Endothelial cell of umbilical vein (primary cell): ENCODE data around the gene TEX53. TPM values are rescaled to one million over a fixed set of nuclear protein-coding genes. Genes with fewer than 3 reads are reported as not detected.

ENCODE experiments used
- BruUV-seq: library from RNA; stranded (reverse); fragments of 400-500 nt; replicated peaks from 2 replicates; lab custom pipeline; 2021; lab: Mats Ljungman, UMichigan
- CTCF ChIA-PET: fragments of 300-600, 350-600 bp; sonication (Branson Sonifier 250); formaldehyde crosslinking; loops from one replicate; lab custom pipeline; 2021; ENCODE audit warnings: antibody characterized with exemption, inconsistent platforms; lab: Charles Lee
- POLR2A ChIA-PET: fragments of 300-600, 350-600 bp; sonication (Branson Sonifier 250); formaldehyde crosslinking; loops from one replicate; lab custom pipeline; 2021; ENCODE audit warnings: antibody characterized with exemption, inconsistent platforms; lab: Charles Lee
- DNase-seq: peaks from one replicate; pipeline ENCODE4 v3.0.0-alpha.2; 2011; ENCODE audit warnings: low read depth, low spot score
- FAIRE-seq: peaks from 2 replicates; lab custom pipeline; 2011; peaks lifted over from hg19 to GRCh38; lab: Jason Lieb, UNC
- H2AFZ ChIP-seq: 2 replicates; pipeline ENCODE4 v1.6.0; 2012; ENCODE audit warnings: low read depth, low read length, control low read depth, inconsistent platforms
- H3K27ac ChIP-seq: 2 replicates; pipeline ENCODE4 v1.5.1; 2011; ENCODE audit warnings: low read depth, mild to moderate bottlenecking, control low read depth, low read length, moderate library complexity; ENCODE audit not compliant: insufficient read depth
- H3K27me3 ChIP-seq, 2 experiments: 2 replicates each; pipeline versions ENCODE4 v1.6.0 to v1.6.1; 2011; ENCODE audit warnings: low read length in 2 of 2, mixed read lengths in 1 of 2; ENCODE audit not compliant: control insufficient read depth in 2 of 2, insufficient read depth in 2 of 2
- H3K36me3 ChIP-seq, 2 experiments: 2 replicates in 1 of 2; 3 replicates in 1 of 2; pipeline ENCODE4 v1.5.1; 2011; ENCODE audit warnings: low read length in 2 of 2, mild to moderate bottlenecking in 1 of 2, moderate library complexity in 1 of 2; ENCODE audit not compliant: control insufficient read depth in 2 of 2, insufficient read depth in 2 of 2; ENCODE audit errors: extremely low read depth in 1 of 2
- H3K4me1 ChIP-seq: 3 replicates; pipeline ENCODE4 v1.5.1; 2011; ENCODE audit warnings: mild to moderate bottlenecking, low read length; ENCODE audit not compliant: control insufficient read depth, insufficient read depth; ENCODE audit errors: extremely low read depth
- H3K4me2 ChIP-seq: 2 replicates; pipeline ENCODE4 v1.6.1; 2011; ENCODE audit warnings: low read length, control low read depth, mixed read lengths; ENCODE audit not compliant: insufficient read depth
- H3K4me3 ChIP-seq, 3 experiments: fragments of 200-600 bp in 1 of 3; sonication (generic), shearing (Covaris generic) in 1 of 3; replicated peaks in 1 of 3; 2 replicates each; pipeline ENCODE4 v1.5.1; 2011 to 2016; ENCODE audit warnings: control low read depth in 3 of 3, low read length in 3 of 3, mild to moderate bottlenecking in 2 of 3, inconsistent platforms in 1 of 3, low read depth in 1 of 3, moderate library complexity in 1 of 3; ENCODE audit not compliant: insufficient read depth in 1 of 3
- H3K79me2 ChIP-seq: 2 replicates; pipeline ENCODE4 v1.6.0; 2012; ENCODE audit warnings: low read length, inconsistent platforms; ENCODE audit not compliant: control insufficient read depth, insufficient read depth
- H3K9ac ChIP-seq: replicated peaks from 2 replicates; pipeline ENCODE3; 2011; ENCODE audit warnings: low read length, control low read depth; ENCODE audit not compliant: insufficient read depth; ENCODE audit errors: extremely low read depth
- H3K9me1 ChIP-seq: replicated peaks from 3 replicates; pipeline ENCODE4 v1.6.0; 2011; ENCODE audit warnings: mild to moderate bottlenecking, low read length; ENCODE audit not compliant: control insufficient read depth, insufficient read depth; ENCODE audit errors: extremely low read depth
- H3K9me3 ChIP-seq: replicated peaks from 2 replicates; pipeline ENCODE4 v1.5.1; 2012; ENCODE audit warnings: low read length, inconsistent platforms; ENCODE audit not compliant: control insufficient read depth, insufficient read depth
- H4K20me1 ChIP-seq: replicated peaks from 2 replicates; pipeline ENCODE3; 2011; ENCODE audit warnings: mild to moderate bottlenecking, low read length; ENCODE audit not compliant: control insufficient read depth, insufficient read depth; ENCODE audit errors: extremely low read depth
- CTCF ChIP-seq, 2 donors: IDR thresholded peaks; 1 replicate in 1 of 2; 2 replicates in 1 of 2; pipeline ENCODE4 v1.5.1; 2011; ENCODE audit warnings: low read length in 2 of 2, mild to moderate bottlenecking in 2 of 2, moderate library complexity in 2 of 2, control low read depth in 1 of 2, inconsistent platforms in 1 of 2, low read depth in 1 of 2; ENCODE audit not compliant: insufficient read depth in 1 of 2; ENCODE audit errors: extremely low read depth in 1 of 2
- EZH2 ChIP-seq: IDR thresholded peaks from 2 replicates; pipeline ENCODE4 v1.6.1; 2012; ENCODE audit warnings: borderline replicate concordance, low read depth, mild to moderate bottlenecking, moderate library complexity, low read length, inconsistent platforms; ENCODE audit not compliant: severe bottlenecking
- FOS ChIP-seq: IDR thresholded peaks from 2 replicates; pipeline ENCODE4 v1.6.1; 2011; ENCODE audit warnings: mild to moderate bottlenecking, low read length, moderate library complexity, borderline replicate concordance; ENCODE audit not compliant: insufficient read depth
- GATA2 ChIP-seq: IDR thresholded peaks from 2 replicates; pipeline ENCODE4 v1.7.0; 2011; ENCODE audit warnings: low read depth, mild to moderate bottlenecking, moderate library complexity, mixed read lengths, low read length; ENCODE audit not compliant: insufficient read length, insufficient read depth
- JUN ChIP-seq: IDR thresholded peaks from 2 replicates; pipeline ENCODE4 v1.6.1; 2011; ENCODE audit warnings: borderline replicate concordance, low read depth; ENCODE audit not compliant: insufficient read length, insufficient read depth
- MAX ChIP-seq: IDR thresholded peaks from 2 replicates; pipeline ENCODE4 v1.6.1; 2011; ENCODE audit not compliant: insufficient read depth, insufficient read length
- MYC ChIP-seq: IDR thresholded peaks from one replicate; pipeline ENCODE4 v1.6.1; 2011; ENCODE audit warnings: mild to moderate bottlenecking, low read depth, low read length
- POLR2A ChIP-seq: IDR thresholded peaks from 2 replicates; pipeline ENCODE4 v1.6.1; 2012; ENCODE audit warnings: low read depth, mild to moderate bottlenecking, control low read depth, low read length
- POLR2AphosphoS5 ChIP-seq: IDR thresholded peaks from 2 replicates; pipeline ENCODE4 v1.6.1; 2012; ENCODE audit warnings: low read depth, mild to moderate bottlenecking, control low read depth, low read length, moderate library complexity; ENCODE audit not compliant: insufficient read depth
- dilution Hi-C: fragments of 300-500 bp; cut with MboI; formaldehyde crosslinking; loops from one replicate; pipeline ENCODE4 v1.15.0; 2019; ENCODE audit warnings: low sequenced_read_pairs; ENCODE audit not compliant: extremely low pct_ligation_motif_present
- intact Hi-C: fragments of 100-400 bp; cut with micrococcal nuclease; formaldehyde crosslinking; loops from one replicate; pipeline ENCODE4 v1.10.0; 2022
- polyA plus RNA-seq, 4 experiments: library from polyadenylated mRNA; depleted of rRNA in 3 of 4; stranded (reverse) in 3 of 4; unstranded in 1 of 4; fragments of >200 nt; gene quantifications; 2 replicates each; pipeline versions ENCODE4 v1.2.1 to v1.2.3, GENCODE V29; 2011 to 2012; ENCODE audit warnings: missing spikeins in 1 of 4
- total RNA-seq: library from RNA; stranded (reverse); gene quantifications from 2 replicates; pipeline ENCODE4 v1.2.3, GENCODE V29; 2021

Gene TEX53
- total and polyA plus RNA-seq, 2 donors (not counting 3 experiments of a cell fraction or from before 2014, with no cell fraction given): not detected

GRCh38 chr9:114626415-114627020, 31.1 kb downstream of the TEX53 start:
- intact Hi-C loops: no loop called here
- dilution Hi-C loops: no loop called here
- DNase-seq (no peak), FAIRE-seq (no peak)
- no peak for TF ChIP-seq FOS
- TF ChIP-seq POLR2AphosphoS5: no peak
- Histone ChIP-seq H3K79me2 (no peaks in the 10 kb centered on the region), H3K4me1 (peaks cover 10% of the 10 kb centered on the region), H3K4me2 (no peak overlapping the region), H3K9me1 (no peaks in the 10 kb centered on the region), H3K36me3 (peaks cover 0 to 3% of the 10 kb centered on the region in 2 experiments), H3K9me3 (no peaks in the 10 kb centered on the region), H3K4me3 (no peak overlapping the region), H2AFZ (no peak overlapping the region), H3K27me3 (no peaks in the 10 kb centered on the region), H3K9ac (no peak overlapping the region), H4K20me1 (no peaks in the 10 kb centered on the region), H3K27ac (no peak overlapping the region)
- POLR2A ChIA-PET: no interaction called here
- CTCF ChIA-PET: interaction anchor here (1.1 kb wide), 1 partner anchor 27 kb away, joined by 3 read pairs; no protein-coding TSS in a partner anchor
- no TSS peak for BruUV-seq

GRCh38 chr9:114624677-114625076, 32.9 kb downstream of the TEX53 start:
- H3K4me1 ChIP-seq: peaks cover 11% of the 10 kb centered on the region
- dilution Hi-C loops (no loop called here), intact Hi-C loops (no loop called here)
- ChIA-PET CTCF (no interaction called here), POLR2A (no interaction called here)
- no peaks in the 10 kb centered on the region for H3K79me2 ChIP-seq
- no peaks in the 10 kb centered on the region for H3K27me3 ChIP-seq
- H3K9me1 ChIP-seq: no peaks in the 10 kb centered on the region
- no peak overlapping the region for H3K4me3 ChIP-seq
- TF ChIP-seq CTCF (IDR thresholded peaks at IDR 0.05; ENCODE audit: extremely low read depth in 1 of 2, insufficient read depth in 1 of 2, low read depth in 1 of 2, low read length in 2 of 2) (no peak), FOS (no peak), GATA2 (no peak), MAX (no peak), POLR2A (no peak), MYC (no peak), POLR2AphosphoS5 (no peak), JUN (no peak), EZH2 (no peak)
- no peaks in the 10 kb centered on the region for H3K9me3 ChIP-seq
- FAIRE-seq (no peak), DNase-seq (no peak)
- peaks cover 0 to 3% of the 10 kb centered on the region in 2 experiments for H3K36me3 ChIP-seq
- H2AFZ ChIP-seq: no peak overlapping the region
- no peaks in the 10 kb centered on the region for H4K20me1 ChIP-seq
- BruUV-seq: no TSS peak
- H3K4me2 ChIP-seq: no peak overlapping the region
- H3K9ac ChIP-seq: no peak overlapping the region
- no peak overlapping the region for H3K27ac ChIP-seq
